ENCODE data around the gene THSD4.

Gene THSD4

DNA sequence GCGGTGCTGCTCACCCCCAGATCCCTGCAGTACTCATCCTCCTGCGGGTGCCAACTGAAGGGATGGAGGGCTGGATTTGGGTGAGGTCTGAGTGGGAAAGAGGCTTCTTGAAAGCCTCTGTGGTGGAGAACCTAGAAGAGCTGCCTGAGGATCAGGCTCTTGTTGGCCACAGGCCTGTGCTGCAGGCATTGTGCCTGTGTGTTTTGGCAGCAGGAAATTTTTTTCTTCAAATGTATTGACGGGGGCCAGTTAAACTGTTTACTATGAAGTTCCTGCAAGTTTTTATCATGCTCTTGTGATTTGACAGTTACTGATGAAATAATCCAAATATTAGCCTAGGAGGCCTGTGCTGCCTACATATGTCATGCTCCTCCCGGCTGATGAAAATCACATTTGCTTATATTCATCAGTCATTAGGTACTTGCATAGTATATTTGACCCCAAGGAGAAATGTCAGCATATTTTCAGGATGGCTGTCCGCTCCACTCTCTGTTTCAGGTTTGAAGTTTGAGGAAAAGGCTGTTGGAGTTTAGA is 103.1 kb downstream of the THSD4 start:
- peaks cover 21% of the 10 kb centered on the region for H3K4me1 ChIP-seq (ENCODE audit: control insufficient read depth, insufficient read depth, low read length)
- no peaks in the 10 kb centered on the region for H3K9me3 ChIP-seq (ENCODE audit: control insufficient read depth, low read length)
- H3K9ac ChIP-seq (ENCODE audit: low read length): no peak overlapping the region
- no peak for DNase-seq (ENCODE audit: low read depth)
- H3K36me3 ChIP-seq (ENCODE audit: control insufficient read depth, insufficient read depth, low read length, severe bottlenecking): no peaks in the 10 kb centered on the region
- H3K4me3 ChIP-seq (ENCODE audit: low read length): no peak overlapping the region
- no peaks in the 10 kb centered on the region for H3K27me3 ChIP-seq (replicated peaks; ENCODE audit: control insufficient read depth, insufficient read depth, low read length)

GRCh38 chr15:71219101-71219500 is 103.8 kb downstream of the THSD4 start:
- Histone ChIP-seq H3K36me3 (ENCODE audit: control insufficient read depth, insufficient read depth, low read length, severe bottlenecking) (no peaks in the 10 kb centered on the region), H3K27me3 (replicated peaks; ENCODE audit: control insufficient read depth, insufficient read depth, low read length) (no peaks in the 10 kb centered on the region), H3K4me1 (ENCODE audit: control insufficient read depth, insufficient read depth, low read length) (peaks cover 21% of the 10 kb centered on the region), H3K4me3 (ENCODE audit: low read length) (no peak overlapping the region), H3K9ac (ENCODE audit: low read length) (no peak overlapping the region), H3K9me3 (ENCODE audit: control insufficient read depth, low read length) (no peaks in the 10 kb centered on the region)
- no peak for DNase-seq (ENCODE audit: low read depth)

GRCh38 chr15:71219645-71220044 is 104.4 kb downstream of the THSD4 start:
- peak; percentile 94 for DNase-seq (ENCODE audit: low read depth)
- H3K9ac ChIP-seq (ENCODE audit: low read length): no peak overlapping the region
- H3K9me3 ChIP-seq (ENCODE audit: control insufficient read depth, low read length): no peaks in the 10 kb centered on the region
- peaks cover 21% of the 10 kb centered on the region for H3K4me1 ChIP-seq (ENCODE audit: control insufficient read depth, insufficient read depth, low read length)
- no peak overlapping the region for H3K4me3 ChIP-seq (ENCODE audit: low read length)
- H3K27me3 ChIP-seq (replicated peaks; ENCODE audit: control insufficient read depth, insufficient read depth, low read length): no peaks in the 10 kb centered on the region
- no peaks in the 10 kb centered on the region for H3K36me3 ChIP-seq (ENCODE audit: control insufficient read depth, insufficient read depth, low read length, severe bottlenecking)

DNA sequence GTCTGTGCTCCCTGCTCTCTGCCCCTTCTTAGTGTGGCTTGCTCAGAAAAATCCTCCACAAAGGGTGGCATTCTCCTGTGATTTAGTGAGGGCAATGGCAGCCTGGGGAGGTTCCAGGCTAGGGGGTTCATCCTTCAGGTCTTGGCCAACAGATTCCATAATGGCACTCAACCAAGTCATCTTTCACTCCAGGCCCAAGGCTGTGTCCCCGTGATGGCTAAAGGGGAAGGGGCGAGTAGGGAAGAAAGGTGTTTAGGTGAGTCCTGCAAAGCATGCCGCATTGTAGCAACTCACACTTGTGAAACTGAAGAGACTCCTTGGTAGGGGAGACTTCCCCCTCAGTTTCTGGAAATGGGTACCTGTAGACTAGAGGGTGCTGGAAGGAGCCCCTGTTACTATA is 105.6 kb downstream of the THSD4 start:
- Histone ChIP-seq H3K27me3 (replicated peaks; ENCODE audit: control insufficient read depth, insufficient read depth, low read length) (no peaks in the 10 kb centered on the region), H3K36me3 (ENCODE audit: control insufficient read depth, insufficient read depth, low read length, severe bottlenecking) (no peaks in the 10 kb centered on the region), H3K9ac (ENCODE audit: low read length) (no peak overlapping the region), H3K9me3 (ENCODE audit: control insufficient read depth, low read length) (no peaks in the 10 kb centered on the region), H3K4me3 (ENCODE audit: low read length) (no peak overlapping the region), H3K4me1 (ENCODE audit: control insufficient read depth, insufficient read depth, low read length) (peaks cover 21% of the 10 kb centered on the region)
- no peak for DNase-seq (ENCODE audit: low read depth)

DNA sequence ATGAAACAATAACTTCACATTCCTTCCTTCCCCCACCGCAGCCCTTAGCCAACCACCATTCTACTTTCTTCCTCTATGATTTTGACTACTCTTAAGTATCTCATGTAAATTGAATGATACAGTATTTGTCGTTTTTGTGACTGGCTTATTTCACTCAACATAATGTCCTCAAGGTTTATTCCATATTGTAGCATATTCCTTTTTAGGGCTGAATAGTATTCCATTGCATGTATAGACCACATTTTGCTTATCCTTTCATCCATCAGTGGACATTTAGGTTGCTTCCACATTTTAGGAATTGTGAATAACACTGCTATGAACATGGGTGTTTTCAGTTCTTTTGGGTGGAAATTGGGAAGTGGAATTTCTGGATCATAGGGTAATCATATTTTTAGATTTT is 106.1 kb downstream of the THSD4 start:
- no peaks in the 10 kb centered on the region for H3K36me3 ChIP-seq (ENCODE audit: control insufficient read depth, insufficient read depth, low read length, severe bottlenecking)
- peaks cover 21% of the 10 kb centered on the region for H3K4me1 ChIP-seq (ENCODE audit: control insufficient read depth, insufficient read depth, low read length)
- H3K4me3 ChIP-seq (ENCODE audit: low read length): no peak overlapping the region
- no peak for DNase-seq (ENCODE audit: low read depth)
- H3K27me3 ChIP-seq (replicated peaks; ENCODE audit: control insufficient read depth, insufficient read depth, low read length): no peaks in the 10 kb centered on the region
- H3K9ac ChIP-seq (ENCODE audit: low read length): no peak overlapping the region
- no peaks in the 10 kb centered on the region for H3K9me3 ChIP-seq (ENCODE audit: control insufficient read depth, low read length)

- Histone ChIP-seq H3K4me3 (ENCODE audit: low read length) (no peak overlapping the region), H3K27me3 (replicated peaks; ENCODE audit: control insufficient read depth, insufficient read depth, low read length) (no peaks in the 10 kb centered on the region), H3K9ac (ENCODE audit: low read length) (no peak overlapping the region), H3K4me1 (ENCODE audit: control insufficient read depth, insufficient read depth, low read length) (peaks cover 15% of the 10 kb centered on the region), H3K9me3 (ENCODE audit: control insufficient read depth, low read length) (no peaks in the 10 kb centered on the region), H3K36me3 (ENCODE audit: control insufficient read depth, insufficient read depth, low read length, severe bottlenecking) (no peaks in the 10 kb centered on the region)
- DNase-seq (ENCODE audit: low read depth): no peak
These were observed 108.2 kb downstream of the THSD4 start for GRCh38 chr15:71223516-71223915.

DNA sequence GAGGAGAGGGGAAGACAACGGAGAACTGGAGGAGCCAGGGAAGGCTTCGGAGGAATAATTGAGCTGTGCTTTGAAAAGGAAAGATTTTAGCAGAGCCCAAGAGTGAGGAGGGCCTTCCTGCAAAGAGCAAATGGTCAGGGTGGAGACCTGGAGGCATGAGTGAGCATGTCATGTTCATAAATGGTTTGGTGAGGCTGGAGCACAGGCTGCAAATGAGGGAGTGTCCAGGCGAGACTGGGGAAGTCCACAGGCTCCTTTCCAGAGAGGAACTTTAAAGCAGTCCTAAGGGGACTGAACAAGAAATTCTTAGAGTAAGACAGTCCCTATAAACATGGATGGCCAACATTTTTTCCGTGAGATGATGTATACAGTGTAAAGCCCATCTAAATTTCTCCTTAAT is 108.8 kb downstream of the THSD4 start:
- H3K36me3 ChIP-seq (ENCODE audit: control insufficient read depth, insufficient read depth, low read length, severe bottlenecking): no peaks in the 10 kb centered on the region
- H3K27me3 ChIP-seq (replicated peaks; ENCODE audit: control insufficient read depth, insufficient read depth, low read length): no peaks in the 10 kb centered on the region
- no peak overlapping the region for H3K4me3 ChIP-seq (ENCODE audit: low read length)
- no peak overlapping the region for H3K9ac ChIP-seq (ENCODE audit: low read length)
- H3K9me3 ChIP-seq (ENCODE audit: control insufficient read depth, low read length): no peaks in the 10 kb centered on the region
- peaks cover 11% of the 10 kb centered on the region for H3K4me1 ChIP-seq (ENCODE audit: control insufficient read depth, insufficient read depth, low read length)
- no peak for DNase-seq (ENCODE audit: low read depth)

DNA sequence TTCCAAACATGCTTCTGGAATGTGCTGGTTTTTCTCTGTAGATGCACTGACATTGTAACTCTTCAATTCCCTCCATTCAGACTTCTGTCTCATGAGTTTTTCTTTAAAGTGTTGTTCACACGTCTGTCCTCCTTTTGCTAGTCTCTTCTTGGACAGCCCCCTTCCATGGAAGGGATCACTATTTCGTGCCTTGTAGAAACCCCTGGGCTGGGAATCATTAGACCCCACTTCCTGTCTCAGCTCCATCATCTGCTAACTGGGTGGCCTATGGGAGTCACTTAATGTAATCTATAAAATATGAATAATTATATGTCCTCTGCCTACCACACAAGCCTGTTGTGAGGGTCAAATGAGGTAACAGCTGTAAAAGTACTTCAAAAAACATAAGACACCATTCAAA is 110.6 kb downstream of the THSD4 start:
- no peak overlapping the region for H3K4me3 ChIP-seq (ENCODE audit: low read length)
- no peaks in the 10 kb centered on the region for H3K36me3 ChIP-seq (ENCODE audit: control insufficient read depth, insufficient read depth, low read length, severe bottlenecking)
- H3K27me3 ChIP-seq (replicated peaks; ENCODE audit: control insufficient read depth, insufficient read depth, low read length): no peaks in the 10 kb centered on the region
- no peak for DNase-seq (ENCODE audit: low read depth)
- H3K4me1 ChIP-seq (ENCODE audit: control insufficient read depth, insufficient read depth, low read length): no peaks in the 10 kb centered on the region
- no peak overlapping the region for H3K9ac ChIP-seq (ENCODE audit: low read length)
- H3K9me3 ChIP-seq (ENCODE audit: control insufficient read depth, low read length): no peaks in the 10 kb centered on the region

- H3K4me3 ChIP-seq (ENCODE audit: low read length): no peak overlapping the region
- no peaks in the 10 kb centered on the region for H3K27me3 ChIP-seq (replicated peaks; ENCODE audit: control insufficient read depth, insufficient read depth, low read length)
- no peak for DNase-seq (ENCODE audit: low read depth)
- H3K36me3 ChIP-seq (ENCODE audit: control insufficient read depth, insufficient read depth, low read length, severe bottlenecking): no peaks in the 10 kb centered on the region
- no peaks in the 10 kb centered on the region for H3K4me1 ChIP-seq (ENCODE audit: control insufficient read depth, insufficient read depth, low read length)
- H3K9me3 ChIP-seq (ENCODE audit: control insufficient read depth, low read length): no peaks in the 10 kb centered on the region
- H3K9ac ChIP-seq (ENCODE audit: low read length): no peak overlapping the region
These were observed 111.5 kb downstream of the THSD4 start for GRCh38 chr15:71226536-71227455.

- Histone ChIP-seq H3K4me3 (ENCODE audit: low read length) (no peak overlapping the region), H3K4me1 (ENCODE audit: control insufficient read depth, insufficient read depth, low read length) (no peaks in the 10 kb centered on the region), H3K27me3 (replicated peaks; ENCODE audit: control insufficient read depth, insufficient read depth, low read length) (no peaks in the 10 kb centered on the region), H3K9ac (ENCODE audit: low read length) (no peak overlapping the region), H3K36me3 (ENCODE audit: control insufficient read depth, insufficient read depth, low read length, severe bottlenecking) (no peaks in the 10 kb centered on the region), H3K9me3 (ENCODE audit: control insufficient read depth, low read length) (no peaks in the 10 kb centered on the region)
- peak; percentile 52 for DNase-seq (ENCODE audit: low read depth)
These were observed 113.1 kb downstream of the THSD4 start for GRCh38 chr15:71228403-71228802.

GRCh38 chr15:71230303-71230702 is 115.0 kb downstream of the THSD4 start:
- no peak for DNase-seq (ENCODE audit: low read depth)
- Histone ChIP-seq H3K36me3 (ENCODE audit: control insufficient read depth, insufficient read depth, low read length, severe bottlenecking) (no peaks in the 10 kb centered on the region), H3K9me3 (ENCODE audit: control insufficient read depth, low read length) (no peaks in the 10 kb centered on the region), H3K27me3 (replicated peaks; ENCODE audit: control insufficient read depth, insufficient read depth, low read length) (no peaks in the 10 kb centered on the region), H3K4me3 (ENCODE audit: low read length) (no peak overlapping the region), H3K4me1 (ENCODE audit: control insufficient read depth, insufficient read depth, low read length) (no peaks in the 10 kb centered on the region), H3K9ac (ENCODE audit: low read length) (no peak overlapping the region)

All from adipocyte (in vitro differentiated cells).